PC-3 (cell line): ENCODE results near the gene ASB2.

Experiments used
- CTCF ChIP-seq: fragments of 300-600 bp; sonication (generic); conservative IDR thresholded peaks from 2 replicates; pipeline ENCODE4 v1.5.1; 2017; ENCODE audit warnings: antibody characterized with exemption, low read depth, mild to moderate bottlenecking, low read length
- EZH2 ChIP-seq: fragments of 300-600 bp; sonication (generic); IDR thresholded peaks from one replicate; pipeline ENCODE4 v1.6.1; 2017; ENCODE audit warnings: antibody characterized with exemption, mild to moderate bottlenecking, low read length; ENCODE audit not compliant: unreplicated experiment
- EZH2phosphoT487 ChIP-seq: fragments of 300-600 bp; sonication (generic); IDR thresholded peaks from 2 replicates; pipeline ENCODE4 v1.6.1; 2018; ENCODE audit warnings: mild to moderate bottlenecking, antibody characterized with exemption, low read length, borderline replicate concordance

- TF ChIP-seq EZH2phosphoT487 (no peak), CTCF (no peak), EZH2 (no peak)
These were observed 50.0 kb downstream of the ASB2 start for GRCh38 chr14:93926245-93926872.
